Medulla oblongata (tissue), 1 donor: ENCODE measurements around the gene UBAP2.
A peak's percentile ranks its signal among the peaks of the same experiment; 100 is the strongest.

Experiments used
- DNase-seq: peaks from one replicate; pipeline ENCODE4 v3.0.0-alpha.2; 2015; ENCODE audit errors: extremely low spot score

Gene UBAP2

DNA sequence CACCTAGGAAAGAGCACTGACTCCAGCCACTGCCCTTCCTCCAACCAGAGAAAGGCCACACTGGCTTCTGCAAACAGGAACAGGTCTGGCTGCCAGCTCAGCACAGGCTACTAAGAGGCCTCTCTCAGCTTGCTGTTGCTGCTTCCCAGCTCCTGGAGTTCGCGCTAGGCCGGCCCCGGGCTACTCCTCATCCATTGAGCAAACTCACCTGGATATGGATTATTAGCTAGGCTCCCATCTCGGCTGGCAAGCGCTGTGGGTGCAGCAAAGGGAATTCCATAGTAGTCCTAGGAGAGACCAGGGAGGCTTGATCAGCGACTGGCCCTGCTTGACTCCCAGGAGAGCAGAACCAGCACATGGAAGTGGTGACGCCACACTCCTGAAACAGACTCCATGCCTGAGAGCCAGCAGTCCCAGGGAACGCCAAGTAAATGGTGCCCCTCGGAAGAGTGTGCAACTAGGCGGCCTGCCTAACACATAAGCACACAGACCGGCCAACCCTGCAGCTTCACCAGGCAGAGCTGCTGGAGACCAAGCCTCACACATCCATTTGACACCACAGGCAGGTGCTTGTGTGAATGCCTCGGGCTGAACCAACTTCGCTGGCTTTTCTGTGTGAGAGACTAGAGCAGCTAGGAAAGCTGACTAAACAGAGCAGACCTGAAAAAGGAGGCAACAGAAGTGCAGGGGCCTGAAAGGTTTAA lies 124.5 kb downstream of the UBAP2 start:
- no peak for DNase-seq

DNA sequence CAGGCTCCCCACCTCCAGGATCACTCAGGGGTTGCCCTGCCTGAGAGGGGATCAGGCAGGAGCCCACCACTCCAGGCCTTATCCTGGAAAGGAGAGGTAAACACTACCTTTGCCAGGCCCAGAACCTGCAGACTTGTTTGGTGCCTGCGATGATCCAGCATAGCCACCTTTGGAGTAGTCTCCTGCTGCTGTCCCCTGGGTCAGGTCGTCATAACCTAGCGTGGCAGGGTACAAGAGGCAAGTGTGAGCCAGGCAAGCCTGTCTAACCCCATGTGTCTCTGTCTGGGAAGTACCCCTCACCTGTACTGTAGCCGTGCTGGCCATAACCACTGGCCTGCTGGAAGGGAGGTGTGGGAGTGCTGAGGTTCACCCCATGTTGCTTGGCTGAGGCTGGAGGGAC lies 125.6 kb downstream of the UBAP2 start:
- DNase-seq: no peak

DNA sequence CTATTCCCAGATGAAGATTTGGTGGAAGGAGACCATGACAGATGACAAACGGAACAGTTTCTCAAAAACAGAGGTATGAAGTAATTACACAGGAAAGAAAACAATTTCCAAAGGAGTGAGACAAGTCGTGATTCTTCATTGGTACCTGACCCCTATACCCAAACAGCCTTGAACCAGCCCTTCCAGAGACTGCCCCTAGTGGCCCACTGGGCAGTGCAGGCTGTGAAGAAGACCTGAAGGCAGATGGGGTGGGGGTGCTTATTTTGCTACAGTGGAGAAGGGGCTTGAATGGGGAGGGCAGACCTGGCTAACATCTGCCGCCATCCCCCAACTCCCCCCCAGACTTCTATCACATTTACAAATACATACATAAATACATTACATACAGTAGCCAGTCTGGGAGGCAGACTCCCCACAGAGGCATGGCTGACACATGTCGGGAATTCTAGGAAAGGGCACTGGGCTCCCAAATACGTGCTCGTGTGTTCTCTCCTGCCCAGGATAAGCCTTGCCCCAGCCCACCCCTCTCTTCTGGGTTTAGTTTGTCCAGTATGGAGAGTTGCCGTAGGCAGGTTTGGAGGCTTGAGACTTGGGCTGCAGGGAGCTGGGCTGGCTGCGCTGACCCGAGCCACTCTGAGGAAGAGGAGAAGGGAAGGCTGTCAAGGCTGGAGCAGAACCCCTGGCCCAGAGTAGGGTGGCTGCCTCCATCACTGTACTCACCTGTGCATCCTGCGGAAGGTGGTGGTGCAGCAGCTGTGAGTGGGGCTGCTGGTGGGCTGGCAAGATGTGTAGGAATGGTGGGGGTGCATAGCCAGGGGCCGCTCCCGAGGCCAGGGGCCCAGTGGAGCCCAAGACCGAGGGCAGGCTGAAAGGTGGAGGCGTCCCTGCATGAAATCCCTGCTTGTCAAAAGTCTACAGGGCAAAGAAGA lies 126.5 kb downstream of the UBAP2 start:
- no peak for DNase-seq

DNA sequence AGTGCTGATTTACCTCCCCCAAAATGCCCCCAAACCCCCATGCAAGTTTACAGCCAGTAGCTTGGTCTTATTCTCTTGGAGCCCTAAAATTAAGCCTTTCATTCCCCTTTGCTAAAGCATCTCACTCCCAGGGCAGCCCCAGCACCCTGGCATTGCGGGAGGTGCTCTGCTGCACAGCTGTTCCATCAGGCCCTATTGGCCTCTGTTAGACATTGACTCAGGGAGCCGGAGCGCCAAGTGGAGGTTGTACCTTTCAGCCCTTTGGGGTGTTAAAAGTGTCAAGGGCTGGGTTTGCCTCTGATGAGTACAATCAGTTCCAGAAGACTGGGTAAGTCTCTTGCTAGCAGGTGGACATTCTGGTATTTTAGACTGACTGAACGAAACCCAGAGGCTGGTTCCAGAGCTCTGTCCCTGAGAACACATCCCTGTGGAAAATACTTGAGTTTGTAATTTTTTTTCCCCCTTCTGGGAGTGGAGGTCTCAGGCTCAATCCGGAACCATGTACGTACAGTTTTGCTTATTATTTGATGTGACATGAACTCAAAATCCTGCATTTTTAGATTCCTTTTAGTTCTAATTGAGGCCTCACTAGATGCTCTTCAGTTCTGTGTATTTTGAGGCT lies 129.3 kb downstream of the UBAP2 start:
- DNase-seq: no peak

DNA sequence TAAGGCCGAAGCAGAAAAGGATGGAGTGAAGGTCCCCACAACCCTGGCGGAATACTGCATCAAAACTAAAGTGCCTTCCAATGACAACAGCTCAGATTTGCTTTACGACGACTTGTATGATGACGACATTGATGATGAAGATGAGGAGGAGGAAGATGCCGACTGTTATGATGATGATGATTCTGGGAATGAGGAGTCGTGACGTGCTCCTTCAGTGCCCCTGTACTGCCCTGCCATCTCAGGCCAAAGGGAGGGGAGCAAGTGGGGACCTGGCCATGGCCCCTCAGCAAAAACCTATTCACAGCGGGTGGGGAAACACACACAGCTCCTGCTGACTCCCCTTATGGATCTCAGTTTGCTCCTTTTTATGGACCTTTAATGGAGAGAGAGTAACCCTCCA lies 131.7 kb downstream of the UBAP2 start:
- DNase-seq: no peak

DNA sequence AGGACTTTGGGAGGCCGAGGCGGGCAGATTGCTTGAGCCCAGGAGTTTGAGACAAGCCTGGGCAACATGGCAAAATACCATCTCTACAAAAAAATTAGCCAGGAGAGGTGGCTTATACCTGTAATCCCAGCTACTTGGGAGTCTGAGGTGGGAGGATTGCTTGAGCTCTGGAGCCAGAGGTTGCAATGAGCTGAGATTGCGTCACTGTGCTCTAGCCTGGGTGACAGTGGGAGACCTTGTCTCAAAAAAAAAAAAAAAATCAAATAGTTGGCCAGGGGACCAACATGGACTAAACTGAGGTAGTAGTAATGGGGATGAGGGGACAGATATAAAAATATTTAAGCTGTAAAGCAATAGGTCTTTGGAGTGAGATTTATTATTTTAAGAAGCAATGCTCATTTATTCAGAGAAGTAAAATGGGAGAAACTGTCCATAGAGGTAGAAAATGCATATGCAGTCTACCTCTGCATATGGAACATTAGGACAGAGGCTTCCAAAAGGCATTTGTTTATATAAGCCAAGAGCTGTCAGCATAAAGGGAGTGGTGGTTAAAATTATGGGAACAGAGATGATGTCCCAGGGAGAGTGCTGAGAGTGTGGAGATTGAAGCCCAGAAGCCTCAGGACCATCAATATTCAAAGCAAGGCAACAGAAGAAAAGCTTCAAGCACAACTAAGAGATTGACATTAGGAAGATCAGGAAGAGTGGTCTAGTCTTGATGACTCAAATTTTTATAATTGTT lies 133.6 kb downstream of the UBAP2 start:
- DNase-seq: no peak

DNA sequence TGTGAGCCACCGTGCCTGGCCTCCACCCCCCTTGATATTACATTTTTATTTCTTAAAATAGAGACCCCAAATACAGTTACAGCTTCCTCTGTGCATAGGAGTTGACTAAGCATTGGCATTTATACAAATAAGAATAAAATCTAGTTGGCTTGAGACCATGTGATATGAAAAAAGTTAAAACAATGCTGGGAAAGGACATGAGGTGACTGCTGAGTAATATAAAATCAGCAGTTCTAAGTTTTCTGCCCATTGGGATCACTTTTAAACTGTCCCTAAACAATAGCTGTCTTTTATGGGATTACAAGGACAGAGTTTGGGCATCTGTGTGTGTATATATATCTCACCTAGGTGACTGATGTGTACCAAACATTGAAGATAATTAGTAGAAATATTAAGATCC lies 135.1 kb downstream of the UBAP2 start:
- DNase-seq: no peak

DNA sequence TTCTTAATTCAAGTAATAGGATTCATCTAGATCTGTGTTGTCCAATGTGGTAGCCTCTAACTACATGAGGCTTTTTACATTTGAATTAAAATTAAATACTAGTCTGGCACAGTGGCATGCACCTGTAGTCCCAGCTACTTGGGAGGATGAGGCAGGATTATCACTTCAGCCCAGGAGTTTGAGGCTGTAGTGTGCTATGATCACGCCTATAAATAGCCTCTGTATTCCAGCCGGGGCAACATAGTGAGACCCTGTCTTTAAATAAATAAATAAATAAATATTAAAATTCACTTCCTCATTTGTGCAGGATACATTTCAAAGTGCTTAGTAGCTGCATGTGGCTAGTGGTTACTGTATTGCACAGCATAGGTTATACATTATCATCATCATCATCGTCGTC lies 139.9 kb downstream of the UBAP2 start:
- DNase-seq: no peak

DNA sequence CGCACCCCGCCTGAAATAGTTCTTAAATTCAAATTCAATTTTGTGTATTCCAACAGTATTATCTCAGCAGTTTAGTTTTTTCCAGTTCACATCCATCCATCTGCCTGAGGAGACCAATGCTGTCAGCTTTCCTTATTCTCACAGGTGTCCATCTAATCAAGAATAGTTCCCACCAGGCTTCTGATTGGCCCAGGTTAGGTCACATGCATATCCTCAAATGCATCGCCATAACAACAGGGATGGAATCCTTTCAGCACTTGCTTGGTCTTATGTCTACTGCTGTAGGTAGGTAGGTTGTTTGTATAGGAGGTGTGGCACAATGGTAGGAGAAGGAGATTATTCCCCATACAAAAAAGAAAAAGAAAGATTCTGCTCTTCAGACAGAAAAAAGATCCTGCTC lies 140.6 kb downstream of the UBAP2 start:
- DNase-seq: no peak

DNA sequence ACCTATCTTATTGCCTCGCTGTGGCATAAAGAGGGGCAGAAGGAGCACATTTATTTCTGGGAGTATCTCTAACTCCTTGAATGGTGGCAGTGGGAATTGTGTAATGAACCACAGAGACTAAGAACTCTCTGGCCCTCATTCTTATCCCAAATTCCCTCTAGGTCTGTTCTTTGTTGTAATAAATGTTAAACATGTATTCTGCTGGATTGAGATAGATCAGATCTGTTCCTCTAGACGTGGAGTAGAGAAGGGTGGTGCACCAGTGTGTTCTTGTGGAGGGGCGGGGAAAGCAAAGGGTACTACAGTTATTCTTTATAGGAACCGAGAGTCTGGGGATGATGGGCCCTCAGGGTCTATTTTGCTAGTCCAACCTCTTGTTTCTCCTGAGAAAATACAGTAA lies 141.3 kb downstream of the UBAP2 start:
- no peak for DNase-seq

DNA sequence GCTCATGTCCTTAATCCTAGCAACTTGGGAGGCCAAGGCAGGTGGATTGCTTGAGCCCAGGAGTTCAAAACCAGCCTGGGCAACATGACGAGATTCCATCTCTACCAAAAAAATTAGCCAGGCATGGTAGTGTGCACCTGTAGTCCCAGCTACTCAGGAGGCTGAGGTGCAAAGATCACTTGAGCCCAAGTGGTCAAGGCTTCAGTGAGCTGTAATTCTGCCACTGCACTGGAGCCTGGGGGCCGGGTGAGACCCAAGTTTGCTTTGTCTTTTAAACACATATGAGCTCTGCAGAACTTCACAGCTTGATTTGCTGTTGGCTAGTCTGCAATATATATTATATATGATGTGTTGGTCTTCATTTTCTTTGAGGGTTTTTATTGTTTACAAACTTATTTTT lies 141.9 kb downstream of the UBAP2 start:
- DNase-seq: no peak

DNA sequence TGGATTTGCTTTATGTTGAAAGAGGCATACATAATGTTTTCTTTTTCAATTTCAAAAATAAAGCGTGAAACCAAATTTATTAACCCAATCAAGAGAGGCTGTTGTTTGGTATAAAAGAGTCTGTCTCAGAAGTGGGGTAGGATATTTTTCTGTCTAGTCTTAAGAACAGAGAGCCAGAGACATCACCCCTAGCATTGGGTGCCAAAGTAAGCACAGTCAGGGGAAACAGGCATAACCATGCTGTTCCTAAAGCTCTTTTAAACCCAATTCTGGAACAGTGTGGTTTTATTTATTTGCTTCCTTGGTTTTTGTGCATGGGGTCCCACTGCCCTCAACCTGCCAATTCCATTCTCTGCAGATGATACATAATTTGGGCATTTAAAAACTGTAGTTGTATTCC lies 143.6 kb downstream of the UBAP2 start:
- DNase-seq: no peak

DNA sequence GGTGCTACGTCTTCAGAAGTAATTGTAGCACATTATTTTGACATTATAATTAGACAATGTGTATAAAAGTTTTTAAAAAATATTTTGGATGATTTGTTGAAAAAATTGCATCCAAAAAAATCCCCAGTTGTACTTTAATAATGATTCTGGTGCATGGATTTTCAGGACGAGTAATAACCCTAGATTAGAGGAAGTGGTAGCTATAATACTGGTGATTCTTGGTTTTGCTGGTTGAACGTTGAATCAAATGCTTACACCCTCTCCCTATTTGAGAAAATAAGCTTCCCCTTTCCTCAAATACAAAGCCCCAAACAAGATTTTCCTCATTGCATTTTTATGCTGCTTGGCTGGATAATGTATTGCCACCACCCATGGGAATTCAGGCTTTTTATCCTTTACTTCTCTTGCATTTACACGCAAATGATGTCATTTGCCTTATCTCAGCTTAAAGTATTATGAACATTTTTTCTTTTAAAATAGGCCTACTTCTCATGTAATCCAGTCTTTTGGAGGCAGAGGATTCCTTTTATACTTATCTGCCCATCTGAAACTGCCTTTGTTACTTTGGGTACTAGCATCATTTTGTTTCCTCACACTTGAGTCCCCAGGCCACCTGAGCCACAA lies 145.4 kb downstream of the UBAP2 start:
- no peak for DNase-seq

DNA sequence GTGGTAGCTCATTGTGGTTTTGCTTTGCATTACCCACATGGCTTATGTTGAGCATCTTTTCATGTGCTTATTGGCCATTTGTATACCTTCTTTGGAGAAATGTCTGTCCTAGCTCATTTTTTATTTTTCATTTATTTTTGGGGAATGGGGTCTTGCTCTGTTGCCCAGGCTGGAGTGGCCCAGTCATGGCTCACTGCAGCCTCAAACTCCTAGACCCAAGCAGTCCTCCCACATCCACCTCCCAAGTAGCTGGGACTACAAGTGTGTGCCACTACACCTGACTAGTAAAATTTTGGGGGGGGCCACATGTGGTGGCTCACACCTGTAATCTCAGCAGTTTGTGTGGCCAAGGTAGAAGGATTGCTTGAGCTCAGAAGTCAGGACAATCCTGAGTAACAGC lies 154.4 kb downstream of the UBAP2 start:
- DNase-seq: no peak

DNA sequence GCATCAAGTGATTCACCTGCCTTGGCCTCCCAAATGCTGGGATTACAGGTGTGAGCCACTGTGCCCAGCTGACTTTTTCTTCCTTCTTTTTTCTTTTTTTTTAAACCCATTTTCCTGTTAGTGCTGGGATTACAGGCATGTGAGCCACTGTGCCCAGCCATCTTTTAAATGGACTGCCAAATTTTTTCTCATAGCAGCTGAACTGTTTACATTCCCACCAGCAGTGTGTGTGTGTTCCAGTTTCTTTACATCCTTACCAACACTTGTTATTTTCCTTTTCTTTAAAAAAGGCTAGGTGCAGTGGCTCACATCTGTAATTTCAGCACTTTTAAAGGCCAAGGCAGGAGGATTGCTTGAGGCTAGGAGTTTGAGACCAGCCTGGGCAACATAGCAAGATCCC lies 154.8 kb downstream of the UBAP2 start:
- DNase-seq: no peak

DNA sequence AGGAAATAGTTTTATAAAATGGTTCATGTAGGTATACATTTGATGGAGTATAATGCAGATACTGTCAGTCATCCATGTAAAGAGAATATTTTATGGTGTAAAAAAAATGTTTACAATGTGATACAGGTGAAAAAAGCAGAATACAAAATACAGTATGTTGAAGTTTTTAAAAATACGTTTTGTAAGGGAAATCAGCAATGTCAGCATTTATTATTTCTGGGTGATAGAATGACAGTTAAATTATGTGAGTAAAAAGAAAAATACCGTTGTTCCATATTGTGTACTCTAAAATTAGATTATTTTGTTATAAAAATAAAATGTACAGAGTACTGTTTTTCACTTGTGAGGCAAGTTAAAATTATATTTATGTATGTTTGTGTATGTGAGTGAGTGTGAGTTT lies 162.7 kb downstream of the UBAP2 start:
- no peak for DNase-seq

DNA sequence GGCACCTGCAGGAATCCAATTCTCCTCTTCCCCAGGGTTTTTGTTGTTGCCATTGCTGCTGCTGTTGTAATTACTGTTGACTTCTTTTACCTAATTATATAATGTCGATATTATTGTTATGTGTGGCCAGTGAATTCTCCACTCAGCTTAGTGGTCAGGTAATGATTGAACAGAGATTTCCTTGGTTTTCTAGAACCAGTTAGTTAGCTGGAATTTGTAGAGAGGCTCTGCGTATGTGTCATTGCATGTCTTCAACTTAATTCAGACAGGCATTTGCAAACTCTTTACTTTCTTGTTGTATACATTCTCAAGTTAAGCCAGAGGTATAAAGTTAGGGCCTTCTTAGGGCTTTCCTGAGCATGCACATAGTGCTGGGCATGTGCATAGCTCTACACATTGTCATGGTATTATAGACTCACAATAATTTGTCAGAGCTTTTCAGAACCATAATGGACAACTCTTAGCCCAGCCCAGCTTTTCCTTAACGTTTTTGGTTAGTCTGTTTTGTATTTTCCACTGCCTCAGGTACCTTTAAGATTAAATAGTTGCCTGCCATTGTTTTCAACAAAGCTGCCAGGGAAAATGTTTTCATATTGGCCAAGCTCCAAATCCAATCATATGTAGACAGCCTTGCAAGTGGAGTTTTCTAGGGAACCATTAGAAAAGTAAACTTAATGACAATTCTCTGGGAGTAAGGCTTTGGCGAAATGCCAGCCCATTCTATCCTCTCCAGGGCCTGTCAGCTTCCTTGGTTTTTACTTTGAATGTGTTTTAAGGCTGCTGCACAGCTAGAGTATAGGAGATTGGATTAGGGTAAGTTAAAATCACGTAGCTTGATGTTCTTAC lies 163.6 kb downstream of the UBAP2 start:
- peak; percentile 29 for DNase-seq

DNA sequence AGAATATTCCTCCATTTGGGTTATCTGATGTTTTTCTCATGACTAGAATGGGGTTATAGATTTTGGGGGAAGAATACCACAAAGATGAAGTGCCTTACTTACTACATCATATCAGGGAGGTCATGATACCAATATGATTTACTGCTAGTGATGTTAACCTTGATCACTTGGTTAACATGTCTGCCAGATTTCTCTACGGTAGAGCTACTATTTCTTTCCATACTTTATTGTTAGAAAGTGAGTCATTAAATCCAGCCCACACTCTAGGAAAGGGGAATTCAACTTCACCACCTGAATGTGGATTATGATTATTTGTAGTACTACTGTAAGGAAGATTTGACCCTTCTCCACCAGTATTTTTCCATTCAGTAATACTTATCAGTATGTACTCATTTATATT lies 167.1 kb downstream of the UBAP2 start:
- DNase-seq: no peak

DNA sequence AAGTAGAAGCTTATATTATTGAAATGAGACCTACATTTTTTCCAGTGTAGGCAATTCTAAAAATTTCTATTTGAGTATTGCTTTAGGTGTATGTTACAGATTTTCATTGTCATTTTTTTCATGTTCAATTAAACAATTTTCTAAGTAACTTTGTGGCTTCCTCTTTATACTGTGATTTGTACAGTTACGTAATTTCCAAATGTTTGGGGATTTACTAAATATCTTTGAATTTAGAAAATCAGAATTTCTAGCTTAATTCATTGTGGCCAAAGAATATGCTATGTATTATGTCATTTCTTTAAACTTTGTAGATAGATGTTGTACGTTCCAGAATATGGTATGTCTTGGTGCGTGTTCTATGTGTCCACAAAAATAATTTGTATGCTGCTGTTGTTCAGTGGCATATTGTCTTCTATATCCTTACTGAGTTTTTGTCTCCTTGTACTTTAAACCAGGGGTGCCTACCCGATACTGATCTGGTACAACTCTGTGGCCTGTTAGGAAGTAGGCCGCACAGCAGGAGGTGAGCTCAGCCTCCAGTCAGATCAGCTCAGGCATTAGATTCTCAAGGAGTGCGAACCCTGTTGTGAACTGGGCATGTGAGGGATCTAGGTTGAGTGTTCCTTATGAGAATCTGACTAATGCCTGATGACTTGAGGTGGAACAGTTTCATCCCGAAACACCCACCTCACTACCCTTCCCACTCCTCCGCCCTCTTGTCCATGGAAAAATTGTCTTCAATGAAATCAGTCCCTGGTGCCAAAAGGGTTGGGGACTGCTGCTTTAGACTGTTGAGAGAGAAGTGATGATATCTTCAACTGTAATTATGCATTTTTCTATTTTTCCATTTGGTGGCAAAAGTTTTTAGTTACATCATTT lies 168.2 kb downstream of the UBAP2 start:
- DNase-seq: no peak
